NAMALWA (cell line): ENCODE measurements around the gene DBF4.
"Not testable (repeated sequence)": the region's sequence is repeated elsewhere in the genome, so short reads cannot be mapped to it uniquely, and the experiment has no call there.

Source experiments
- DNase-seq: peaks from one replicate; pipeline ENCODE4 v3.0.0-alpha.2; 2015; ENCODE audit warnings: low spot score

Gene DBF4

GRCh38 chr7:87876040-87876868 lies at the start of gene DBF4, which contains the start of gene SLC25A40:
DBF4 (plus strand) TSS chr7:87876493; CDS start chr7:87876733, 240 bp downstream.
SLC25A40 (minus strand) TSS chr7:87876360; CDS start chr7:87858727, 17,633 bp downstream.
- peak; percentile 98 for DNase-seq

- not testable (repeated sequence) for DNase-seq
Observed at GRCh38 chr7:87828383-87828782, 47.9 kb upstream of the DBF4 start.

GRCh38 chr7:87831097-87831496 lies 45.2 kb upstream of the DBF4 start:
- no peak for DNase-seq

- DNase-seq: no peak
Observed at GRCh38 chr7:87833130-87833529, 43.2 kb upstream of the DBF4 start.

GRCh38 chr7:87837597-87837996 lies 38.7 kb upstream of the DBF4 start:
- no peak for DNase-seq

GRCh38 chr7:87850836-87851593 lies 25.3 kb upstream of the DBF4 start:
- DNase-seq: no peak

GRCh38 chr7:87852306-87852705 lies 24.0 kb upstream of the DBF4 start:
- DNase-seq: no peak

- no peak for DNase-seq
Observed at GRCh38 chr7:87853237-87853864, 22.9 kb upstream of the DBF4 start.

GRCh38 chr7:87858417-87859100 lies 17.7 kb upstream of the DBF4 start:
- no peak for DNase-seq

- DNase-seq: no peak
Observed at GRCh38 chr7:87866089-87866488, 10.2 kb upstream of the DBF4 start.

- DNase-seq: not testable (repeated sequence)
Observed at GRCh38 chr7:87866533-87866932, 9.8 kb upstream of the DBF4 start.

GRCh38 chr7:87870471-87870870 lies 5.8 kb upstream of the DBF4 start:
- DNase-seq: no peak

- DNase-seq: no peak
Observed at GRCh38 chr7:87872346-87872745, 3.9 kb upstream of the DBF4 start.

GRCh38 chr7:87873328-87873727 lies 3.0 kb upstream of the DBF4 start:
- not testable (repeated sequence) for DNase-seq

GRCh38 chr7:87874066-87874465 lies 2.2 kb upstream of the DBF4 start:
- DNase-seq: peak; percentile 58

- DNase-seq: peak; percentile 64
Observed at GRCh38 chr7:87875151-87876039, 898 bp upstream of the DBF4 start.

GRCh38 chr7:87876869-87877234 lies 559 bp downstream of the DBF4 start:
- DNase-seq: peak; percentile 75

GRCh38 chr7:87877366-87878040 lies 1.2 kb downstream of the DBF4 start:
- peak; percentile 44 for DNase-seq

GRCh38 chr7:87878208-87878735 lies 2.0 kb downstream of the DBF4 start:
- DNase-seq: no peak
